SK-N-DZ (cell line): ENCODE measurements around the gene PHAF1. TPM values are rescaled to one million over a fixed set of nuclear protein-coding genes. Genes with fewer than 3 reads are reported as not detected.

Experiments
- DNase-seq: peaks from one replicate; pipeline ENCODE4 v3.0.0-alpha.2; 2015; ENCODE audit warnings: low spot score
- polyA plus RNA-seq, 2 experiments: library from polyadenylated mRNA; depleted of rRNA; stranded (reverse); fragments of >200 nt; gene quantifications; 2 replicates each; pipeline ENCODE4 v1.2.3, GENCODE V29; 2014

Gene PHAF1
- polyA plus RNA-seq (2014; cell fraction: cytosol; rRNA removed) = 22.4 and 24.2 TPM in 2 replicates
- polyA plus RNA-seq (2014; cell fraction: nucleus; rRNA removed) = 34.6 and 51.9 TPM in 2 replicates

GRCh38 chr16:67109407-67110135 lies at the start of gene PHAF1:
TSS of gene PHAF1 (plus strand) at chr16:67109941. CDS start at chr16:67110176, 235 bp downstream.
- DNase-seq = peak; percentile 88

- DNase-seq = no peak
Measured at GRCh38 chr16:67063008-67063407, 46.7 kb upstream of the PHAF1 start.

- DNase-seq = no peak
Measured at GRCh38 chr16:67068212-67068753, 41.5 kb upstream of the PHAF1 start.

DNA sequence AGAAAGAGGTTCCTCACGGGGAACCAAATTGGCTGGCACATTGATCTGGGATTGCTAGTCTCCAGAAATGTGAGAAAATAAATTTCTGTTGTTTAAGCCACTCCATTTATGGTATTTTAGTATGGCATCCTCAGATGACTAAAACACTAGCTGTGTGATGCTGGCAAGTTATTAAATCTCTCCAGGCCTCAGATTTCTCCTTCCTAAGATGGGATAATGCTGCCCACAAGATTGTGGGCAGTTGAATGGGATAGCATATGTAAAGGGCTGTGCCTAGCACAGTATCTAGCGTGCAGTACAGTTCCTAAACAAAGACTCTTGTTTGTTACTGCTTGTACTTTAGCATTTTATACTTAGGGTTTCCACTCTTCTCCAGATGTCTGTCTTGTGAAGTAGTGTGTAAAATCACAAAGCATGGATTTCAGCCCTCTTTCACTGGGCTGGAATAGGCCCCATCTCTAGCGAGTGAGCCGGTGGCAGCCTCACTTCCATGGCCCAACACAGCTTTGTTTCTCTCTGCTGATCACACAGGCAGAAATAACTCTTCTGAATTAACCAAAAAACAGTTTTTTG lies 38.2 kb upstream of the PHAF1 start:
- DNase-seq = no peak

GRCh38 chr16:67075331-67075730 lies 34.4 kb upstream of the PHAF1 start:
- no peak for DNase-seq

GRCh38 chr16:67077871-67078270 lies 31.9 kb upstream of the PHAF1 start:
- no peak for DNase-seq

GRCh38 chr16:67082100-67082499 lies 27.6 kb upstream of the PHAF1 start:
- no peak for DNase-seq

DNA sequence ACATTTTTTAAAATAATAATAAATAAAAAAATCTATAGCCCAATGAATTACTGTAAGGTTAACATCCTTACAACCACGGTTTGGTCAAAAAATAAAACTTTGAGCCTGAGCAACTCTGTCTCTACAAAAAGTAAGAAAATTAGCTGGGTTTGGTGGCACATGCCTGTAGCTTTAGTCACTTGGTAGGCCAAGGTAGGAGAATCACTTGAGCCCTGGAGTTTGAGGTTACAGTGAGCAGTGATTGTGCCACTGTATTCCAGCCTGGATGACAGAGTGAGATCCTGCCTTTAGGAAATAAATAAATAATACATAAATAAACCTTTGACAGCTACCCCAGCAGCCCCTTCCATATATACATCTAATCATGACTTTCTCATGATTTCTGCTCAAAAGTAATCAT lies 26.9 kb upstream of the PHAF1 start:
- DNase-seq = no peak

DNA sequence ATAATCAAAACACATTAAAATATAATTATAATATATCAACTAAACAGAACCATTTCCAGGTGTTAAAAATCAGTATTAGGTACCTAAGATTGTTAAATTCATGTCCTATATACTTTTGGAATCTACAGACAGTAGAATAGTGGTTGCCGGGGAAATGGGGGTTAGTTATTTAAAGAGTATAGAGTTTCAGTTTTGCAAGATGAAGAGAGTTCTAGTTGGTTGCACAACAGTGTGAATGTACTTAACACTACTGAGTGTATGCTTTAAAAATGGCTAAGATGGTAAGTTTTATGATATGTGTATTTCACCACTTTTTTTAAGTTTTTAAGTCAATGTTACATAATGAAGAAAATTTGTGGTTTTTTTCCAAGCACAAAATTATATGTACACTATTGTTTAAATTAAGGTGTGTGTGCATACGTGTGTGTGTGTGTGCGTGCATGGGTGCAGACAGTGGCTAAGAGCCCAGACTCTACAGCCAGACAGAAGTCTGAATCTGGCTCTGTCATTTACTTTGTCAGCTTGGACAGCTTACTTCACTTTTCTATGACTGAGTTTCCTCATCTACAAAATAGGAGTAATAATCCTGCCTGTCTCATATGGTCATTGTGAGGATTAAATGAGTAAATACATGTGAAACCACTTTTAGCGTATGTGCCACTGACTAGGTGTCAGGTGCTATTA lies 25.3 kb upstream of the PHAF1 start:
- no peak for DNase-seq

- no peak for DNase-seq
Measured at GRCh38 chr16:67086822-67087221, 22.9 kb upstream of the PHAF1 start.

DNA sequence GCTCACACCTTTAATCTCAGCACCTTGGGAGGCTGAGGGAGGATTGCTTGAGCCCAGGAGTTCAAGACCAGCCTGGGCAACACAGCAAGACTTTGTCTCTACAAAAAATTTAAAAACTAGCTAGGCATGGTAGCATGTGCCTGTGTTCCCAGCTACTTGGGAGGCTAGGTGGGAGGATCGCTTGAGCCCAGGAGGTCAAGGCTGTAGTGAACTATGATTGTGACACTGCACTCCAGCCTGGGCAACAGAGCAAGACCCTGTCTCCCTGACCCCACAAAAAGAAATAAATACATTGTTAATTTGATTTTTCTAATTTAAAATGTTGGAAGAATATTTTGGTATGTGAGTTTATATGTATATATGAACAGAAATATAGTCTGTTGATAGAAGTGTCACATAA lies 22.4 kb upstream of the PHAF1 start:
- no peak for DNase-seq

DNA sequence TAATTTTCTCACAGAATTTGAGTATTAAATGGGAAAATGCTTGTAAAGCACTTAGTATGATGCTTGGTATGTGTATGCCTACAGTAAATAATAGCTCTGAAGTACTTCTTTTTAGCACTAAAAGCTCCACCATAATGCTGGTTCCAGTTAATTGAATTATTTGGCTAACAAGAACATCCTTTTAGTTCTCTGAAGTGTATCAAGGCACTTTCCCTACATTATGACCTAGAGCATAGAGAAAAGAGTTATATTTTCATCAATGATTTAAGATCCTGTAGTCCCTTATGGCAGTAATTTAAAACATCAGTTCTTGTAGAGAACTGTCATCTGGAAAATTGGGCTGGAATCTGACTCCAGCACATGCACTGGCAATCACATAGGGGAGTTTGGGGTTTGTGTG lies 21.9 kb upstream of the PHAF1 start:
- no peak for DNase-seq

DNA sequence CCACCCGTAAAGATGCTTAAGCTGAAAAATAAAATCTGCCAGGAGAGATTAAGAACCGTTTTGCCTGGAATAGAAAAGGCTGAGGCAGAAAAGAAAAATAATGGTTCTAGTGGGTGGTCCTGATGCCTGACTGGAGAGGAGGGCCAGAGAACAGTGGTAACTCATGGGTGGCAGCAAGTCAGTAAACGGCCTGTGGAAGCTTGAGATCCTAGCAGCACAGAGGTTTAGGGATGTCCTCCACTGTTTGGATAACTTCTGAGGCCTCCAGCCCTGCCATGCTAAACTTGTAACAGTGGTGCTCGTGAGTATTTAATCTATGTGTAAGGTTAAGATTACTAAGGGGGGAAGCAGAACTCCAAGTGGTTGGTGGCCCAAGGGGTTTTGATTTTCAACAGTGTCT lies 21.2 kb upstream of the PHAF1 start:
- DNase-seq = no peak

- DNase-seq = no peak
Measured at GRCh38 chr16:67089101-67089500, 20.6 kb upstream of the PHAF1 start.

- no peak for DNase-seq
Measured at GRCh38 chr16:67091906-67092566, 17.7 kb upstream of the PHAF1 start.

GRCh38 chr16:67093098-67093726 lies 16.5 kb upstream of the PHAF1 start:
- DNase-seq = no peak

DNA sequence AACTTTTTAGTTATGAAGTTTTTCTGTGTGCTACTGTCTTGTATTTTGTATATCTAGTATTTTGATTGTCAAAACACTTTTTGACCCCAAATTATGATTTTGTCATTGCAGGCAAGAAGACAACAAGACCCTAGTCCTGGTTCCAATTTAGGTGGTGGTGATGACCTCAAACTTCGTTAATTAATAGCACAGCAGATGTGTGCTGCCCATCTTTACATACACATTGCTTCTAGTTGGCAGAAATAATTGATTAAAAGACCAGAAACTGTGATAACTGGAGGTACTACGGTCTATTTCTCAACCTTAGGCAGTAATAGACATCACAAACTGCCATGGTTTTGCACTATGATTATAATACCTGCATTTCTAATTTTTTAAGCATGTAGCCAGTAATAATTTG lies 11.1 kb upstream of the PHAF1 start:
- no peak for DNase-seq

GRCh38 chr16:67100569-67101310 lies 9.0 kb upstream of the PHAF1 start:
- peak; percentile 26 for DNase-seq

GRCh38 chr16:67101311-67102082 lies 8.2 kb upstream of the PHAF1 start:
- DNase-seq = no peak

- DNase-seq = no peak
Measured at GRCh38 chr16:67104061-67104460, 5.7 kb upstream of the PHAF1 start.
